ENCODE data around the gene DAPK1. TPM values are rescaled to one million over a fixed set of nuclear protein-coding genes. Genes with fewer than 3 reads are reported as not detected.

The DAPK1 gene
- polyA plus RNA-seq, 1 donor from 2014 or later = 45.0 TPM

DNA sequence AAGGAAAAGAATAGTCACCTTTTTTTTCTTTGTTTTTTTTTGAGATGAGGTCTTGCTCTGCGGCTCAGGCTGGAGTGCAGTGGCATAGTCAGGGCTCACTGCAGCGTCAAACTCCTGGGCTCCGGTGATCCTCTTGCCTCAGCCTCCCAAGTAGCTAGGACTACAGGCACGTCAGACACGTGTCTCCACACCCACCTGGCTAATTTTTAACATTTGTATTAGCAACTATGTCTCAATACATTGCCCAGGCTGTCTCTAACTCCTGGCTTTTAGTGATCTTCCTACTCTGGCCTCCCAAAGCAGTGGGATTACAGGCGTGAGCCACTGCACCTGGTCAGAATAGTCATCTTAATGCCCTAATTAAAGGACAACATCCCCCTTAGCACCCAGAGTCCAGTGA, 173.8 kb downstream of the DAPK1 start:
- no peaks in the 10 kb centered on the region for H3K27me3 ChIP-seq (ENCODE audit: insufficient read depth, low read depth, low read length)
- no peaks in the 10 kb centered on the region for H4K20me1 ChIP-seq (ENCODE audit: insufficient read depth)
- H3K4me3 ChIP-seq (ENCODE audit: low read length) = no peak overlapping the region
- H3K9me3 ChIP-seq (ENCODE audit: low read length) = no peaks in the 10 kb centered on the region
- peaks cover 7% of the 10 kb centered on the region for H3K36me3 ChIP-seq (ENCODE audit: insufficient read depth, low read length)
- no peak overlapping the region for H3K4me2 ChIP-seq (ENCODE audit: low read length)
- no peaks in the 10 kb centered on the region for H3K79me2 ChIP-seq (replicated peaks; ENCODE audit: insufficient read depth, low read length)
- no peaks in the 10 kb centered on the region for H3F3A ChIP-seq (ENCODE audit: insufficient read depth, low read length, poor library complexity, severe bottlenecking)
- no peak overlapping the region for H3K9ac ChIP-seq (ENCODE audit: low read length)
- H3K27ac ChIP-seq (ENCODE audit: low read length) = no peak overlapping the region
- H2AFZ ChIP-seq (ENCODE audit: low read depth, low read length) = no peak overlapping the region
- TF ChIP-seq EP300 (conservative IDR thresholded peaks at IDR 0.05; ENCODE audit: poor library complexity, severe bottlenecking) (no peak), SMC3 (conservative IDR thresholded peaks at IDR 0.05; ENCODE audit: poor library complexity) (no peak), TAF1 (IDR thresholded peaks at IDR 0.05; ENCODE audit: low read depth) (no peak), POLR2AphosphoS5 (IDR thresholded peaks at IDR 0.05) (no peak), MXI1 (conservative IDR thresholded peaks at IDR 0.05; ENCODE audit: poor library complexity, severe bottlenecking) (no peak), EZH2 (IDR thresholded peaks at IDR 0.05; ENCODE audit: borderline replicate concordance, insufficient read depth, low read length, poor library complexity, severe bottlenecking) (no peak), RAD21 (conservative IDR thresholded peaks at IDR 0.05) (no peak)
- TF ChIP-seq, protein P1, sequence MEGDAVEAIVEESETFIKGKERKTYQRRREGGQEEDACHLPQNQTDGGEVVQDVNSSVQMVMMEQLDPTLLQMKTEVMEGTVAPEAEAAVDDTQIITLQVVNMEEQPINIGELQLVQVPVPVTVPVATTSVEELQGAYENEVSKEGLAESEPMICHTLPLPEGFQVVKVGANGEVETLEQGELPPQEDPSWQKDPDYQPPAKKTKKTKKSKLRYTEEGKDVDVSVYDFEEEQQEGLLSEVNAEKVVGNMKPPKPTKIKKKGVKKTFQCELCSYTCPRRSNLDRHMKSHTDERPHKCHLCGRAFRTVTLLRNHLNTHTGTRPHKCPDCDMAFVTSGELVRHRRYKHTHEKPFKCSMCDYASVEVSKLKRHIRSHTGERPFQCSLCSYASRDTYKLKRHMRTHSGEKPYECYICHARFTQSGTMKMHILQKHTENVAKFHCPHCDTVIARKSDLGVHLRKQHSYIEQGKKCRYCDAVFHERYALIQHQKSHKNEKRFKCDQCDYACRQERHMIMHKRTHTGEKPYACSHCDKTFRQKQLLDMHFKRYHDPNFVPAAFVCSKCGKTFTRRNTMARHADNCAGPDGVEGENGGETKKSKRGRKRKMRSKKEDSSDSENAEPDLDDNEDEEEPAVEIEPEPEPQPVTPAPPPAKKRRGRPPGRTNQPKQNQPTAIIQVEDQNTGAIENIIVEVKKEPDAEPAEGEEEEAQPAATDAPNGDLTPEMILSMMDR (IDR thresholded peaks at IDR 0.05; ENCODE audit: poor library complexity, severe bottlenecking) = no peak
- TF ChIP-seq, protein P2, sequence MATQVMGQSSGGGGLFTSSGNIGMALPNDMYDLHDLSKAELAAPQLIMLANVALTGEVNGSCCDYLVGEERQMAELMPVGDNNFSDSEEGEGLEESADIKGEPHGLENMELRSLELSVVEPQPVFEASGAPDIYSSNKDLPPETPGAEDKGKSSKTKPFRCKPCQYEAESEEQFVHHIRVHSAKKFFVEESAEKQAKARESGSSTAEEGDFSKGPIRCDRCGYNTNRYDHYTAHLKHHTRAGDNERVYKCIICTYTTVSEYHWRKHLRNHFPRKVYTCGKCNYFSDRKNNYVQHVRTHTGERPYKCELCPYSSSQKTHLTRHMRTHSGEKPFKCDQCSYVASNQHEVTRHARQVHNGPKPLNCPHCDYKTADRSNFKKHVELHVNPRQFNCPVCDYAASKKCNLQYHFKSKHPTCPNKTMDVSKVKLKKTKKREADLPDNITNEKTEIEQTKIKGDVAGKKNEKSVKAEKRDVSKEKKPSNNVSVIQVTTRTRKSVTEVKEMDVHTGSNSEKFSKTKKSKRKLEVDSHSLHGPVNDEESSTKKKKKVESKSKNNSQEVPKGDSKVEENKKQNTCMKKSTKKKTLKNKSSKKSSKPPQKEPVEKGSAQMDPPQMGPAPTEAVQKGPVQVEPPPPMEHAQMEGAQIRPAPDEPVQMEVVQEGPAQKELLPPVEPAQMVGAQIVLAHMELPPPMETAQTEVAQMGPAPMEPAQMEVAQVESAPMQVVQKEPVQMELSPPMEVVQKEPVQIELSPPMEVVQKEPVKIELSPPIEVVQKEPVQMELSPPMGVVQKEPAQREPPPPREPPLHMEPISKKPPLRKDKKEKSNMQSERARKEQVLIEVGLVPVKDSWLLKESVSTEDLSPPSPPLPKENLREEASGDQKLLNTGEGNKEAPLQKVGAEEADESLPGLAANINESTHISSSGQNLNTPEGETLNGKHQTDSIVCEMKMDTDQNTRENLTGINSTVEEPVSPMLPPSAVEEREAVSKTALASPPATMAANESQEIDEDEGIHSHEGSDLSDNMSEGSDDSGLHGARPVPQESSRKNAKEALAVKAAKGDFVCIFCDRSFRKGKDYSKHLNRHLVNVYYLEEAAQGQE (IDR thresholded peaks at IDR 0.05; ENCODE audit: borderline replicate concordance) = no peak
- no peaks in the 10 kb centered on the region for H3K9me2 ChIP-seq (ENCODE audit: insufficient read depth, low read length)

DNA sequence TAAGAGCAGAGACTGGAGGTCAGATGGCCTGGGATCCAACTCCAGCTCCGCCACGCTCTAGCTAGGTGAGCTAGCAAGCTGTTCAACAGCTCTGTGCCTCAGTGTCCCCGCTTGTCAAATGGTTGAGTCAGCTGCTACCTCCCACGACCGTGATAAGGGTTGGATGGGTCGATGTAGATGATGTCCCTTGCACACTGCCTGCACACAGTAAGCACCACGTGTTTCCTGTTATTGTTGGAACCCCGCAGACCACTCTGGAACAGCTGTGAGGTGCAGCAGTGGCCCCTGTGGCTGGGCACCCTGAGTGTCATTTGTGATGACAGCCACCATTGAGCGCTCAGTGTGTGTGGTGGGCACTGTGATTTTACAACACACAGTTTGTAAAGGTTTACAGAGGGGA, 174.3 kb downstream of the DAPK1 start:
- no peak overlapping the region for H3K27ac ChIP-seq (ENCODE audit: low read length)
- no peaks in the 10 kb centered on the region for H3F3A ChIP-seq (ENCODE audit: insufficient read depth, low read length, poor library complexity, severe bottlenecking)
- H3K9ac ChIP-seq (ENCODE audit: low read length) = no peak overlapping the region
- no peaks in the 10 kb centered on the region for H3K27me3 ChIP-seq (ENCODE audit: insufficient read depth, low read depth, low read length)
- H3K36me3 ChIP-seq (ENCODE audit: insufficient read depth, low read length) = peaks cover 7% of the 10 kb centered on the region
- H3K4me3 ChIP-seq (ENCODE audit: low read length) = no peak overlapping the region
- no peaks in the 10 kb centered on the region for H3K9me3 ChIP-seq (ENCODE audit: low read length)
- no peak overlapping the region for H3K4me2 ChIP-seq (ENCODE audit: low read length)
- no peaks in the 10 kb centered on the region for H3K79me2 ChIP-seq (replicated peaks; ENCODE audit: insufficient read depth, low read length)
- H2AFZ ChIP-seq (ENCODE audit: low read depth, low read length) = no peak overlapping the region
- no peaks in the 10 kb centered on the region for H4K20me1 ChIP-seq (ENCODE audit: insufficient read depth)
- no peak for TF ChIP-seq RAD21 (conservative IDR thresholded peaks at IDR 0.05)
- TF ChIP-seq SMC3 (conservative IDR thresholded peaks at IDR 0.05; ENCODE audit: poor library complexity) = no peak
- TF ChIP-seq TAF1 (IDR thresholded peaks at IDR 0.05; ENCODE audit: low read depth) = no peak
- no peak for TF ChIP-seq MXI1 (conservative IDR thresholded peaks at IDR 0.05; ENCODE audit: poor library complexity, severe bottlenecking)
- TF ChIP-seq EP300 (conservative IDR thresholded peaks at IDR 0.05; ENCODE audit: poor library complexity, severe bottlenecking) = no peak
- TF ChIP-seq, protein P2 (IDR thresholded peaks at IDR 0.05; ENCODE audit: borderline replicate concordance) = no peak
- TF ChIP-seq POLR2AphosphoS5 (IDR thresholded peaks at IDR 0.05) = no peak
- no peak for TF ChIP-seq EZH2 (IDR thresholded peaks at IDR 0.05; ENCODE audit: borderline replicate concordance, insufficient read depth, low read length, poor library complexity, severe bottlenecking)
- TF ChIP-seq, protein P1 (IDR thresholded peaks at IDR 0.05; ENCODE audit: poor library complexity, severe bottlenecking) = no peak
- H3K9me2 ChIP-seq (ENCODE audit: insufficient read depth, low read length) = no peaks in the 10 kb centered on the region
